NCI-H446 treated with DMSO at 0.1 percent for 48 hours (cell line): ENCODE data around the gene COLEC12.

ENCODE experiments used
- DNase-seq: peaks from one replicate; lab custom pipeline; 2025; lab: John Stamatoyannopoulos, UW

Gene COLEC12

GRCh38 chr18:500632-501405, at the start of gene COLEC12:
TSS of gene COLEC12 (minus strand) at chr18:500701. CDS start at chr18:500514, 187 bp downstream.
- DNase-seq = no peak

GRCh38 chr18:549967-550366, 49.5 kb upstream of the COLEC12 start:
- no peak for DNase-seq

GRCh38 chr18:543447-544078, 43.1 kb upstream of the COLEC12 start:
- no peak for DNase-seq

- no peak for DNase-seq
Observed at GRCh38 chr18:533995-534601, 33.6 kb upstream of the COLEC12 start.

GRCh38 chr18:532632-533031, 32.1 kb upstream of the COLEC12 start:
- DNase-seq = no peak

GRCh38 chr18:532018-532417, 31.5 kb upstream of the COLEC12 start:
- no peak for DNase-seq

- no peak for DNase-seq
Observed at GRCh38 chr18:527146-527545, 26.6 kb upstream of the COLEC12 start.

GRCh38 chr18:526681-527080, 26.2 kb upstream of the COLEC12 start:
- no peak for DNase-seq

- no peak for DNase-seq
Observed at GRCh38 chr18:525036-525797, 24.7 kb upstream of the COLEC12 start.

GRCh38 chr18:524466-524865, 24.0 kb upstream of the COLEC12 start:
- DNase-seq = no peak

- DNase-seq = no peak
Observed at GRCh38 chr18:523561-523960, 23.1 kb upstream of the COLEC12 start.

- no peak for DNase-seq
Observed at GRCh38 chr18:519019-519879, 18.7 kb upstream of the COLEC12 start.

GRCh38 chr18:518081-518480, 17.6 kb upstream of the COLEC12 start:
- DNase-seq = no peak

- DNase-seq = no peak
Observed at GRCh38 chr18:515838-516237, 15.3 kb upstream of the COLEC12 start.

GRCh38 chr18:515156-515815, 14.8 kb upstream of the COLEC12 start:
- DNase-seq = no peak

GRCh38 chr18:513826-514530, 13.5 kb upstream of the COLEC12 start:
- no peak for DNase-seq

GRCh38 chr18:512957-513356, 12.5 kb upstream of the COLEC12 start:
- DNase-seq = no peak

GRCh38 chr18:508835-509234, 8.3 kb upstream of the COLEC12 start:
- no peak for DNase-seq

GRCh38 chr18:507636-508035, 7.1 kb upstream of the COLEC12 start:
- no peak for DNase-seq

- no peak for DNase-seq
Observed at GRCh38 chr18:506801-507200, 6.3 kb upstream of the COLEC12 start.
